Measurements from ENCODE around the gene C10orf143.

The C10orf143 gene

GRCh38 chr10:130041451-130042371 is 68.9 kb downstream of the C10orf143 start:
- no peak overlapping the region for H3K4me3 ChIP-seq (ENCODE audit: low read depth, low read length)
- POLR2A ChIA-PET = no interaction called here
- no peak for TF ChIP-seq ZNF292 (tag by site-specific recombination; IDR thresholded peaks at IDR 0.05; ENCODE audit: borderline replicate concordance, low read depth)
- TF ChIP-seq, protein P1, sequence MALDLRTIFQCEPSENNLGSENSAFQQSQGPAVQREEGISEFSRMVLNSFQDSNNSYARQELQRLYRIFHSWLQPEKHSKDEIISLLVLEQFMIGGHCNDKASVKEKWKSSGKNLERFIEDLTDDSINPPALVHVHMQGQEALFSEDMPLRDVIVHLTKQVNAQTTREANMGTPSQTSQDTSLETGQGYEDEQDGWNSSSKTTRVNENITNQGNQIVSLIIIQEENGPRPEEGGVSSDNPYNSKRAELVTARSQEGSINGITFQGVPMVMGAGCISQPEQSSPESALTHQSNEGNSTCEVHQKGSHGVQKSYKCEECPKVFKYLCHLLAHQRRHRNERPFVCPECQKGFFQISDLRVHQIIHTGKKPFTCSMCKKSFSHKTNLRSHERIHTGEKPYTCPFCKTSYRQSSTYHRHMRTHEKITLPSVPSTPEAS (tag by site-specific recombination; IDR thresholded peaks at IDR 0.05) = peak; percentile 91
- no peaks in the 10 kb centered on the region for H3K9me3 ChIP-seq (ENCODE audit: control insufficient read depth, insufficient read depth, low read depth, low read length)
- no peak overlapping the region for H3K27ac ChIP-seq (ENCODE audit: extremely low read depth, low read depth, low read length)
- H3K4me1 ChIP-seq (ENCODE audit: control insufficient read depth, insufficient read depth, low read length) = no peaks in the 10 kb centered on the region
- CTCF ChIA-PET = interaction anchor here (0.8 to 1.2 kb wide), 3 partner anchors 9 to 618 kb away, joined by 3 to 4 read pairs (median 3); no protein-coding TSS in a partner anchor
- no peaks in the 10 kb centered on the region for H3K36me3 ChIP-seq (ENCODE audit: control insufficient read depth in 2 of 2, insufficient read depth in 1 of 2, low read length in 2 of 2)

DNA sequence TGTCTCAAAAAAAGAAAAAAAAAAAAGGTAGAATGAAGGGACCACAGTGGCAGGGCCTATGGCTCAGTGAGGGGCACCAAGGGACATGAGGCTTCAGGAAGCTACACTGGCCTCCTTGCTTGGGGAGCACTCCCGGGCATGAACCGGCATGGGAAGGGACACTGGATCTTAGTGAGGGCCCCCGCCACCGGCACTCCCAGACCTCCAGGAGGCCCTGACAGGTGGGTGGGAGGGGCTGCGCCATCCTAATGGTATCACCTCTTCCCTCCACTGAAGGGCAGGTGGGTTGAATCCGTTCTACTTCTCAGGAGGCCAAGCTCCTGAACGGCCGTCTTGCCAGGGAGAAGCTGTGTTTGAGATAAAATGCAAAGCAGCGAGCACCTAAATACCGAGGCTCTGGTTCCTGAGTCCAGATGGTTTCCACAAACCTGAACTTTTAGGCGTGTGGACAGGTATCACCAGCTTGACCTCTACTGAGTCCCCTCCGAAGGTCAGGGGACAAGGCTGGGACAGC is 69.8 kb downstream of the C10orf143 start:
- Histone ChIP-seq H3K4me1 (ENCODE audit: control insufficient read depth, insufficient read depth, low read length) (no peaks in the 10 kb centered on the region), H3K36me3 (ENCODE audit: control insufficient read depth in 2 of 2, insufficient read depth in 1 of 2, low read length in 2 of 2) (no peaks in the 10 kb centered on the region), H3K4me3 (ENCODE audit: low read depth, low read length) (no peak overlapping the region), H3K9me3 (ENCODE audit: control insufficient read depth, insufficient read depth, low read depth, low read length) (no peaks in the 10 kb centered on the region), H3K27ac (ENCODE audit: extremely low read depth, low read depth, low read length) (no peak overlapping the region)
- TF ChIP-seq ZBTB48 (tag by site-specific recombination; IDR thresholded peaks at IDR 0.05) = no peak
- TF ChIP-seq ZNF561 (tag by site-specific recombination; IDR thresholded peaks at IDR 0.05; ENCODE audit: borderline replicate concordance) = no peak
- no peak for TF ChIP-seq REPIN1 (tag by site-specific recombination; IDR thresholded peaks at IDR 0.05; ENCODE audit: low read depth)
- TF ChIP-seq ZBTB21 (tag by site-specific recombination; IDR thresholded peaks at IDR 0.05) = no peak
- TF ChIP-seq ZNF701 (tag by site-specific recombination; IDR thresholded peaks at IDR 0.05) = no peak
- TF ChIP-seq ZNF248 (tag by site-specific recombination; IDR thresholded peaks at IDR 0.05) = no peak
- TF ChIP-seq MYNN (tag by site-specific recombination; IDR thresholded peaks at IDR 0.05; ENCODE audit: borderline replicate concordance) = no peak
- no peak for TF ChIP-seq HOXA7 (CRISPR knock-in tag; IDR thresholded peaks at IDR 0.05; ENCODE audit: borderline replicate concordance)
- TF ChIP-seq, protein P2, sequence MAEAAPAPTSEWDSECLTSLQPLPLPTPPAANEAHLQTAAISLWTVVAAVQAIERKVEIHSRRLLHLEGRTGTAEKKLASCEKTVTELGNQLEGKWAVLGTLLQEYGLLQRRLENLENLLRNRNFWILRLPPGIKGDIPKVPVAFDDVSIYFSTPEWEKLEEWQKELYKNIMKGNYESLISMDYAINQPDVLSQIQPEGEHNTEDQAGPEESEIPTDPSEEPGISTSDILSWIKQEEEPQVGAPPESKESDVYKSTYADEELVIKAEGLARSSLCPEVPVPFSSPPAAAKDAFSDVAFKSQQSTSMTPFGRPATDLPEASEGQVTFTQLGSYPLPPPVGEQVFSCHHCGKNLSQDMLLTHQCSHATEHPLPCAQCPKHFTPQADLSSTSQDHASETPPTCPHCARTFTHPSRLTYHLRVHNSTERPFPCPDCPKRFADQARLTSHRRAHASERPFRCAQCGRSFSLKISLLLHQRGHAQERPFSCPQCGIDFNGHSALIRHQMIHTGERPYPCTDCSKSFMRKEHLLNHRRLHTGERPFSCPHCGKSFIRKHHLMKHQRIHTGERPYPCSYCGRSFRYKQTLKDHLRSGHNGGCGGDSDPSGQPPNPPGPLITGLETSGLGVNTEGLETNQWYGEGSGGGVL (tag by site-specific recombination; IDR thresholded peaks at IDR 0.05) = no peak
- no peak for TF ChIP-seq KLF16 (tag by site-specific recombination; IDR thresholded peaks at IDR 0.05)
- TF ChIP-seq ZNF423 (tag by site-specific recombination; IDR thresholded peaks at IDR 0.05) = no peak
- TF ChIP-seq, protein P3, sequence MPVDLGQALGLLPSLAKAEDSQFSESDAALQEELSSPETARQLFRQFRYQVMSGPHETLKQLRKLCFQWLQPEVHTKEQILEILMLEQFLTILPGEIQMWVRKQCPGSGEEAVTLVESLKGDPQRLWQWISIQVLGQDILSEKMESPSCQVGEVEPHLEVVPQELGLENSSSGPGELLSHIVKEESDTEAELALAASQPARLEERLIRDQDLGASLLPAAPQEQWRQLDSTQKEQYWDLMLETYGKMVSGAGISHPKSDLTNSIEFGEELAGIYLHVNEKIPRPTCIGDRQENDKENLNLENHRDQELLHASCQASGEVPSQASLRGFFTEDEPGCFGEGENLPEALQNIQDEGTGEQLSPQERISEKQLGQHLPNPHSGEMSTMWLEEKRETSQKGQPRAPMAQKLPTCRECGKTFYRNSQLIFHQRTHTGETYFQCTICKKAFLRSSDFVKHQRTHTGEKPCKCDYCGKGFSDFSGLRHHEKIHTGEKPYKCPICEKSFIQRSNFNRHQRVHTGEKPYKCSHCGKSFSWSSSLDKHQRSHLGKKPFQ (tag by site-specific recombination; IDR thresholded peaks at IDR 0.05) = no peak
- TF ChIP-seq HOXC10 (CRISPR knock-in tag; IDR thresholded peaks at IDR 0.05) = no peak
- no peak for TF ChIP-seq ZNF776 (tag by site-specific recombination; IDR thresholded peaks at IDR 0.05; ENCODE audit: borderline replicate concordance)
- TF ChIP-seq ZNF174 (tag by site-specific recombination; IDR thresholded peaks at IDR 0.05) = no peak
- no peak for TF ChIP-seq ZNF514 (tag by site-specific recombination; IDR thresholded peaks at IDR 0.05)
- no peak for TF ChIP-seq ZNF341 (tag by site-specific recombination; IDR thresholded peaks at IDR 0.05; ENCODE audit: low read depth)
- ChIA-PET POLR2A (no interaction called here), CTCF (interaction anchor here (1.2 kb wide), 1 partner anchor 70 kb away, joined by 3 read pairs; no protein-coding TSS in a partner anchor)

Data from HEK293 (cell line).